A549 treated with ZK216348 at 1 μM for 4 hours (cell line): ENCODE measurements around the gene MAN2A2. TPM values are rescaled to one million over a fixed set of nuclear protein-coding genes. Genes with fewer than 3 reads are reported as not detected.

Source experiments
- total RNA-seq: library from RNA; stranded (reverse); fragments of 200-300 nt; extraction: Qiagen RNA extraction; gene quantifications from 5 replicates; pipeline ENCODE4 v1.2.3, GENCODE V29; 2022; ENCODE audit warnings: low read depth

Gene MAN2A2
- total RNA-seq: 18.6 to 36.4 TPM (median 31.3 TPM) in 5 replicates

DNA sequence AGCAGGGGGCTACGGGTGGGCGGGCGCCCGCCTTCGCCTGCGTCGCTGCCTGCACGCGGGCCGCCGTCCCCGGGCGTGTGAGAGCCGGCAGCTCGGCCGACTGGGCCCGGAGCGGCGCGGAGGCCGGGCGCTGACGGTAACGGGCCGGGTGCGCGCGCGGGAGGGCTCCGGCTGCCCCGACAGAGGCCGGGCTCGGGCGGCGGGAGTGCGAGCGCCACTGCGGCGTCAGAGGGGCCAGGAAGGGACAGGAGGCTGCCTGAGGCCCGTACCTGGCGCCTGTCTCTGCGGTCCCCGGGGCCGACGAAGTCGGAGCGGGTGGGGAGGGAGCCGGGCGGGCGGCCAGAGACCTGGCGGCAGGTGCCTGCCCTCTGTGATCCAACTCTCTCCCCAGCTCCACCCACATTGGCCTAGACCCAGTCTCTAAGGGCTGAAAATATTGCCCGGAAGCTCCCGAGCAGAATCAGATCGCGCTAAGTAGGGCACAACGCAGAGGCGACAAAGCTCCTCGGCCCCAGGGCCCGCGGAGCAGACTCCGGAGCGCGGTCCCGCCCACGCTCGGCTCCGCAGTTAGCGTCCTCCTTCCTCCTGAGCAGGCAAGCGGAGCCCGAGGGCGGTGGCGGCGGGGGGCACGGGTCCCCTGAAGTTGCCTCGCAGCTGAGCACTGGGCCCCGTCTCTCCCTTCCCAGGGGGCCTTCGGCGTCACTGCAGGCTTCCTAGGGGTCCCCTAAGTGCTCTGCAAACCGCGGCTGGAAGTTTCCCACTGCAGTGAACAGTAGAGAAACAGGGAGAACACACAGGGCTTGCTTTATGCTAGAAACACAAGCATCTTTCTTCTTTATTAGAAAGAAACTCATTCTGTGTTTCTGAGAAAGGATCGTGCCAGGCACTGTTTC is at the start of gene MAN2A2:
Gene MAN2A2, plus strand, starts transcription at position 463 of the 893 bp plus-strand sequence. CDS start 906 bp downstream, outside the sequence.

DNA sequence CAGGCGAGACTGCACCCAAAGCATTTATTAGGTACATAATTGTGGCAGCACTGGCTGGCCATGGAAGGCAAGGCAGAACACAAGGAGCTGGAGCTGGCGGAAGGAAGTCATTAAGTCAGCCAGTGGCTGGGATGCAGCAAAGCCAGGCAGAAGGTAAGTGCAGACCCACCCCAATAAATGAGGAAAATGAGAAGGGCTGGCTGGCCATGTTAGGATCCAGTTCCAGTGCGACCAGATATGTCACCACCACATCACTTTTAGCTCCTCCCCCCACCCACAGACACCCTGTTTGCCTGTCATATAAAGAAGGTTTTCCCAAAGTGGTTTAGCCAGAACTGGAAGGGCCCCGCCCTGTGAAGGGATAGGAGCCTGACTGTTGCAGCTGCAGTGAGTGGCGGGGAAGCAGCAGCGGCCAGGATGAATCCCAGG is 34.8 kb upstream of the MAN2A2 start, which contains the start of gene FURIN:
Gene FURIN, plus strand, starts transcription at position 328 of the 429 bp plus-strand sequence. CDS start 7,153 bp downstream, outside the sequence.

DNA sequence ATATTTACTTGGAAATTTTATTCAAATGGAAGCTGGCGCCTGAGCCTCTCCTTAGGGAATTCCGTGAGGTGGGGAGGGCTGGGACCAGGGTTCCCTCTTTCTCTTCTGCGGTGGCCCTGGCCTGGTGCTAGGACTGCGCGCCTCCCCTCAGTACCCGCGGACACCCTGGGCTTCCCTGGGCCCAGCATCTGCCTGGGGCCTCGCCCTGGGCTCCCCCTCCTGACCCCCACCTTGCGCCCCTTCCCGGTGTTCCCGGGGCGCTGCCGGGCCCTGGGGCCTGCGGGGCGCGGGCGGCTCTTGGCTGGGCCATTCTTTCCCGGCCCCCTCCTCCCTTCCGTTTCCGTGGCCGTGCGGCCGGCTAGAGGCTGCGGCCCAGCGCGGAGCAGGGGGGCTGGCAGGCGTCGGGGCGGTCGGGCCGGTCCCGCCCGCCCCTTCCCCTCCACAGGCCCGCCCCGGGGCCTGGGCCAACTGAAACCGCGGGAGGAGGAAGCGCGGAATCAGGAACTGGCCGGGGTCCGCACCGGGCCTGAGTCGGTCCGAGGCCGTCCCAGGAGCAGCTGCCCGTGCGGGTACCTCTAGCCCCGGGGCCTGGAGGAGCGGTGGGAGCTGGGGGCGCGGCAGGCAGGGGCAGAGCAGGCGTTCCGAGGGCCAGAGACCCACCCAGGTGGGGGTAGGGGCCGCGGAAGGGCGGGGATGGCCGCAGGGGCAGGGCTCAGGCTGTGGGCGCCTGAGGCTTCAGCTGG is 19.0 kb upstream of the MAN2A2 start, which contains the start of gene FES:
Gene FES, plus strand, starts transcription at position 529 of the 743 bp plus-strand sequence. CDS start 542 bp downstream, outside the sequence.

DNA sequence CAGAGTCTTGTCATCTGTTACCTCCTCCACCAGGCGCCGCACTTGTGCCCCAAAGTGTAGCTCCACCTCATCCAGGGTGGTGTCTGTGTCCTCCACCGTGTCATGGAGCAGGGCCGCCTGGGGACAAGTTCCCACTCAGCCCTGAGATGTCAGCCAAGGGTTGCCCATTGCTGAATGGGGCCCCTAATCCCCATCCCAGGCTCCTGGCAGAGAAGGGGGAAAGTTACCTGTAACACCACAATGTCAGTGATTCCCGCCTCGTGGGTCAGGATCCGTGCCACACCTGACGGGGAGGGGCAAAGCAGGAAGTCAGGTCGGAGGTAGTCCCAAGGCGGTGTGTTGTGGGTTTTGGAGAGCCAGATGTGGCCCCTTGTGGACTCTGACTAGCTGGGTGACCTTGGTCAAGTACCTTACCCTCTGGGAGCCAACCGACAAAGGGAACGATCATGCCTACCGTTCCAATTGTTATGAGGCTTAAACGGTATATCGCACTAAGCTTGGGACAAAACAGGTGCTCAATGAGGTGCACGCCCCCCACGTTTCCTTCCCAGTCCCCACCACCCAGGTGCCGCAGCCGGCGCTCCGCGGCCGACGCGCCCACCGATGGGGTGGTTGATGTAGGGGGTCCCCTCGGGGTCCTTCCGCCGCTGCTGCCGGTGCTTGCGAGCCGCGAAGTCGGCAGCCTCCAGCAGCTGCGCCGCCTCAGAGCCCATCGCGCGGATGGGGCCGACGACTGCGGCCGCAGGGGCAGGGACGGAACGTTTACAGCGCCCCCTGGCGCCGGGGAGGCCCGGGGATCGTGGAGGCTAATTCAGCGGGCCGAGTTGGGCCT is 28.9 kb downstream of the MAN2A2 start, which contains the start of gene HDDC3:
Gene HDDC3, minus strand, starts transcription at position 722 of the 832 bp plus-strand sequence. Its CDS starts 9 bp downstream, at position 713.

DNA sequence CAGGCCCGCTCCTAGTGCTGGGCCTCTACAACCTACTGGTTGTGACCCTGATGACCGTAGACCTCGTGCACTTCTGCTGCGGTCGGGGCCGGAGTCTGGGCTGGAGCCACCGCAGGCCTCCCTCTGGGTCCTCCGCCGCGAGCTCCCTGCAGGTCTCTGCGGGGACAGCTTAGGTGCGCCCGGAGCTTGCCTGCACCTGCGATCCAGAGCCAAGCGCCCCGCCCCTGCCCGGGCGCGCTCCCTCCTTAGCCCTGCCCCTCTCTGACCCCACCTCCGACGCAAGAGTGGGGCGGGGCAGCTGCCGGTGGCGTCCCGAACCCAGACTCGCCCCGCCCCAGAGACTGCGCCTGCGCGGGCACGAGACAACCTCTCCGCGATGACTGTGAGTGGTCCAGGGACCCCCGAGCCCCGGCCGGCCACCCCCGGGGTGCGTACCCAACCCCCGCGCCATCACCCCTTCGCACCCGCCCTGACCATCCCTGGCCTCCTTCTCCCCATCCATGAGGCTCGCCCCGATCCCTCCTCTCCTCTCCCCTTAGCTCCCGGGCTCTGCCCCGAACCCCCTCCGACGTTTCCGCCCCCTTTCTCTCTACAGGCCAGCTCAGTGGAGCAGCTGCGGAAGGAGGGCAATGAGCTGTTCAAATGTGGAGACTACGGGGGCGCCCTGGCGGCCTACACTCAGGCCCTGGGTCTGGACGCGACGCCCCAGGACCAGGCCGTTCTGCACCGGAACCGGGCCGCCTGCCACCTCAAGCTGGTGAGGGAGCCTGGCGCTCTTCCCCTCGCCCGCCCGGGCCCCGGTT is 32.0 kb downstream of the MAN2A2 start, which contains the start of gene UNC45A:
Gene UNC45A, plus strand, starts transcription at position 337 of the 803 bp plus-strand sequence. Its CDS starts 40 bp downstream, at position 377.

DNA sequence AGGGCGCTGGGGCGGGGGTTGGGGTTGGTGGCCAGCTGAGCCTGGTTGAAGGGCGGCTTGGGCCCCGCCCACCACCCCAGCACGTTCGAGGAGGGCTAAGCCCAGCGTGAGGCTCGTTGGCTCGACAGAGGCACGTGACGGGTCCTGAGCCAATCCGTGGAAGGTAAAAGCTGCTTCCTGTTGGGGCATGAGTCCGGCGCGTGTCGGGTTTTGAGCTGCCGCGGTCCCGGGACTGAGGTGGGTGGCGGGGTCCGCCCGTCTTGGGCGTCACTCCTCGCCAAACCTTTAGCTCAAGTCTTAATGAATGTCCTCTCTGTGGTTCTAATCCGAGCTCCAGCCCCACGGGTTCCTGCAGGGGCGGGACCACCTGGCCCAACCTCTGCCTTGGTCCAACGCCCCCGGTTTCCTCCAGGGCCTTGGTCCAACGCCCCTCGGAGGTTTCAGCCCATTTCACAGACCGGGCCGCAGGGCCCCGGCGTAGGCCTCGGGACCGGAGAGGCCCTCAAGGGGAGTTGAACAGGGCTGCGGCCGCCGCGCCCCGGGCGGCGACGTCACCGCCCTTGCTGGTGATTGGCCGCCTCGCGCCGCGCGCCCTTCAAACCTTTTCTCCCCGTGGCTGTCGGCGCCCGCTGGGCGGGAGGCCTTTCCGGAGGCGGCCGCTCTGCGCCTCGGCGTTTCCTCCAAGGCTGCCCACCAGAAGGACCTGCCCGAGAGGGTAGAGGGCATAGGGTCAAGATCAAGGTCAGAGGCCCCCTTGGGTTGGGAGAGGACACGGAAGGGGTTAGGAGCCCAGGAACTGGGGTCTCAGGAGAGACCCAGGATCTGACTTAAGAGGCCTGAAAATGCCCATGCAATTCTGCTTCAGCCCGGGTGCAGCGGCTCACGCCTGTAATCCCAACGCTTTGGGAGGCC is 51.9 kb downstream of the MAN2A2 start, which contains the start of gene RCCD1:
Gene RCCD1, plus strand, starts transcription at position 173 of the 912 bp plus-strand sequence. CDS start 1,851 bp downstream, outside the sequence.

Other genes with a start within 250 kb of the MAN2A2 start
- 11.6 to 18.7 TPM (median 12.6 TPM) in 5 replicates for gene BLM, start 186.0 kb upstream of the MAN2A2 start, total RNA-seq
- gene FURIN, start 34.7 kb upstream of the MAN2A2 start, total RNA-seq: 30.5 to 67.8 TPM (median 56.7 TPM) in 5 replicates
- 0.64 to 1.1 TPM (median 0.79 TPM) in 5 replicates for gene FES, start 18.8 kb upstream of the MAN2A2 start, total RNA-seq
- gene HDDC3, start 29.2 kb downstream of the MAN2A2 start, total RNA-seq: 29.4 to 39.5 TPM (median 33.2 TPM) in 5 replicates
- gene UNC45A, start 32.0 kb downstream of the MAN2A2 start, total RNA-seq: 36.7 to 64.4 TPM (median 55.7 TPM) in 5 replicates
- 23.9 to 38.0 TPM (median 34.1 TPM) in 5 replicates for gene RCCD1, start 51.6 kb downstream of the MAN2A2 start, total RNA-seq
- 192 to 257 TPM (median 214 TPM) in 5 replicates for gene PRC1, start 91.2 kb downstream of the MAN2A2 start, total RNA-seq
- 12.4 to 26.6 TPM (median 13.7 TPM) in 5 replicates for gene VPS33B, start 119.3 kb downstream of the MAN2A2 start, total RNA-seq
- gene SV2B, start 197.0 kb downstream of the MAN2A2 start, total RNA-seq: 0.02 to 0.20 TPM (median 0.06 TPM) in 5 replicates